NCI-H2196 treated with DMSO at 0.1 percent for 48 hours (cell line): ENCODE results near the gene EEF2.
"Not testable (repeated sequence)": the region's sequence is repeated elsewhere in the genome, so short reads cannot be mapped to it uniquely, and the experiment has no call there.

ENCODE experiments used
- DNase-seq: peaks from one replicate; lab custom pipeline; 2025; ENCODE audit not compliant: unreplicated experiment; lab: John Stamatoyannopoulos, UW

Gene EEF2

GRCh38 chr19:4015705-4016402 lies 30.6 kb upstream of the EEF2 start:
- DNase-seq = no peak

GRCh38 chr19:4014541-4015491 lies 29.6 kb upstream of the EEF2 start:
- no peak for DNase-seq

- DNase-seq = no peak
Measured at GRCh38 chr19:4013886-4014540, 28.8 kb upstream of the EEF2 start.

GRCh38 chr19:4012975-4013634 lies 27.8 kb upstream of the EEF2 start:
- DNase-seq = no peak

- peak; percentile 50 for DNase-seq
Measured at GRCh38 chr19:4012092-4012974, 27.1 kb upstream of the EEF2 start.

- DNase-seq = not testable (repeated sequence)
Measured at GRCh38 chr19:4011430-4011829, 26.2 kb upstream of the EEF2 start.

GRCh38 chr19:4010808-4011110 lies 25.5 kb upstream of the EEF2 start:
- no peak for DNase-seq

GRCh38 chr19:4009990-4010807 lies 24.9 kb upstream of the EEF2 start:
- DNase-seq = no peak

- no peak for DNase-seq
Measured at GRCh38 chr19:4007836-4008539, 22.7 kb upstream of the EEF2 start.

GRCh38 chr19:4007021-4007835 lies 22.0 kb upstream of the EEF2 start, which contains the start of gene PIAS4:
PIAS4 (plus strand) TSS chr19:4007736; CDS start chr19:4007761, 25 bp downstream.
- peak; percentile 92 for DNase-seq

GRCh38 chr19:4005436-4005835 lies 20.2 kb upstream of the EEF2 start:
- DNase-seq = not testable (repeated sequence)

GRCh38 chr19:4000798-4001197 lies 15.5 kb upstream of the EEF2 start:
- DNase-seq = not testable (repeated sequence)

GRCh38 chr19:3998667-3999412 lies 13.6 kb upstream of the EEF2 start:
- not testable (repeated sequence) for DNase-seq

GRCh38 chr19:3995607-3996006 lies 10.3 kb upstream of the EEF2 start:
- DNase-seq = no peak

- DNase-seq = no peak
Measured at GRCh38 chr19:3990815-3991117, 5.5 kb upstream of the EEF2 start.

GRCh38 chr19:3987619-3988371 lies 2.5 kb upstream of the EEF2 start:
- DNase-seq = peak; percentile 81
